ENCODE results near the gene SLC9A7. TPM values are rescaled to one million over a fixed set of nuclear protein-coding genes. Genes with fewer than 3 reads are reported as not detected.

Gene SLC9A7
- total and polyA plus RNA-seq, 4 experiments from 2014 or later, result 0.42 to 3.5 (median 2.0) TPM

DNA sequence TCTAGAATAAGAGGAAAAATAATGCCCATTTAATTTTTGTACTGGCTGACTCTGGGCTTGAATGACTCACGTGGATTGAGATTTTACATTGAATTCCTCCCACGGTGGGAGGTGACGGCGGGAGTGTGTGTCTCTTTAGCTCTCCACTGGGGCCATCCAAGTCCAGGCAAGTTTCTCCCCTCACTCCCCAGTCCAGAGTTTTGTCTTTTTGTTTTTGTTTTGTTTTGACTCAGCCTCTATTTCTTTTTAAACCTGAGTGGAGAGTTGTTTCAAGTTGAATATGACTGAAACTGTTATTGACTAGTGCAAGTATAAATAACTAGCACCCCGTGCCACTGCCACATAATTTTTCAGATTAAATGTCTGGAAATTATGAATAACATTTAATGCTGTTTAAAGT is 171.8 kb downstream of the SLC9A7 start:
- intact Hi-C loops (cut with micrococcal nuclease), result no loop called here

DNA sequence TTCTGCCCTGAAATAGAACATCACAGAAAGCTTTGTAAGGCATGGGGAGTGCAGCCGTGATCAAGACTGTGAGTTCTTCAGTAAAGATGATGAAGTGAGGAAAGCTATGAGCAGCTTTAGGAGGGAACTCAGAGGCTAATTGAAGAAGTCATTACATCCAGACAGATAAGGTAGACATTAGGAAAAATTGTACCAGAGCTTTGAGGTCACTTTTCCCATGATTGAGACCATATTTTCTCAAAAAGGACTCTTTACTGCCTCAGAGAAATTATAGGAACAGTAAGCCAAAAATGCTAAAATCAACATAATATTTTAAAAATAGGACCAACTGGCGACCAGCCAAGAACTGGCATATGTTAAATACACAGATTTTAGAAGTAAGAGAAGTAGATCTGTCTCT is 174.2 kb downstream of the SLC9A7 start:
- ChIA-PET POLR2A (ENCODE audit: partially characterized antibody) (interaction anchor here (1.1 kb wide), 1 partner anchor 9 kb away, joined by 3 read pairs; no protein-coding TSS in a partner anchor), CTCF (ENCODE audit: partially characterized antibody) (no interaction called here)
- H3K4me3 ChIP-seq (ENCODE audit: low read length in 2 of 2), result no peak overlapping the region
- Mint-ChIP-seq H3K36me3 (peaks cover 0 to 6% of the 10 kb centered on the region in 2 donors), H3K4me3 (peak overlapping the region in 2 of 8 donors; percentile 17 to 39), H3K27me3 (no peaks in the 10 kb centered on the region), H3K9me3 (no peaks in the 10 kb centered on the region), H3K27ac (peak overlapping the region in 3 of 7 donors; percentile 34 to 66 (median 53)), H3K4me1 (peaks cover 26 to 68% (median 46%) of the 10 kb centered on the region in 4 donors)
- no peak overlapping the region for H3K27ac ChIP-seq (ENCODE audit: low read depth, low read length)
- DNase-seq, result no peak
- H3K4me1 ChIP-seq (ENCODE audit: insufficient read depth, low read length), result peaks cover 65% of the 10 kb centered on the region
- H3K27me3 ChIP-seq (ENCODE audit: insufficient read depth, low read length), result no peaks in the 10 kb centered on the region
- intact Hi-C loops (cut with micrococcal nuclease), result no loop called here
- no peaks in the 10 kb centered on the region for H3K9me3 ChIP-seq (ENCODE audit: control insufficient read depth in 1 of 2, low read length in 2 of 2)
- no peaks in the 10 kb centered on the region for H3K36me3 ChIP-seq (ENCODE audit: insufficient read depth, low read length)

More for the DNA sequence above, 171.8 kb downstream of the SLC9A7 start:
- no peaks in the 10 kb centered on the region for H3K36me3 ChIP-seq (ENCODE audit: insufficient read depth, low read length)
- peak overlapping the region; percentile 47 for H3K27ac ChIP-seq (ENCODE audit: low read depth, low read length)
- peaks cover 68% of the 10 kb centered on the region for H3K4me1 ChIP-seq (ENCODE audit: insufficient read depth, low read length)
- H3K9me3 ChIP-seq (ENCODE audit: control insufficient read depth in 1 of 2, low read length in 2 of 2), result no peaks in the 10 kb centered on the region
- CTCF ChIA-PET (ENCODE audit: partially characterized antibody), result interaction anchor here (1.1 to 6.5 kb wide), 5 partner anchors 9 to 55 kb away, joined by 3 to 39 read pairs (median 8); no protein-coding TSS in a partner anchor
- Mint-ChIP-seq H3K4me1 (peaks cover 25 to 73% (median 50%) of the 10 kb centered on the region in 4 donors), H3K27me3 (no peaks in the 10 kb centered on the region), H3K27ac (peak overlapping the region; percentile 28 to 91 (median 85)), H3K9me3 (no peaks in the 10 kb centered on the region), H3K4me3 (peak overlapping the region; percentile 41 to 88 (median 58)), H3K36me3 (peaks cover 5% of the 10 kb centered on the region in 2 donors)
- peak overlapping the region in 1 of 2 donors; percentile 6 for H3K4me3 ChIP-seq (ENCODE audit: low read length in 2 of 2)
- POLR2A ChIA-PET (ENCODE audit: partially characterized antibody), result interaction anchor here (0.8 to 6.1 kb wide), 5 partner anchors 10 to 30 kb away, joined by 3 to 83 read pairs (median 8); partner anchors contain the start of gene CHST7
- no peak for DNase-seq
- H3K27me3 ChIP-seq (ENCODE audit: insufficient read depth, low read length), result no peaks in the 10 kb centered on the region

DNA sequence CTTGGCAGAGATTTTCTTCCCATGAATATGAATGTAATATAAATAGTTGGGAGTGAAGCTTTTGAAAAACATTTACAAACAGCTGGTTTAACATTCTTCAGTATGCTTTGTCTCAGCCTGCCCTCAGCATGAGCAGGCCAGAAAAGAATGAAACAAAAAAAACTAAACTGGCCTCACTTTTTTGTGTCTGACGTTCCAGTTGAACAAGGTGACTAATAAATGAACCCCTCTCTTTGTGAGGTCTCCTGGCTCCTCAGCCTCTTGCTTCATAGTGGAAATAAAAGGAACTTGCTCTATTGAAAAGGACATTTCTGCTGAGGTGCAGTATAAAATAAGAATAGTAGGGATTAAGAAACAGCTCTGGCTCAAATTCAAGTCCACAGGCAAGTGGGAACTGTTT is 176.0 kb downstream of the SLC9A7 start:
- intact Hi-C loops (cut with micrococcal nuclease), result no loop called here
- Mint-ChIP-seq H3K27ac (no peak overlapping the region), H3K27me3 (no peaks in the 10 kb centered on the region), H3K9me3 (peaks cover 0 to 2% (median 0%) of the 10 kb centered on the region in 8 donors), H3K36me3 (peaks cover 0 to 11% of the 10 kb centered on the region in 2 donors), H3K4me3 (peak overlapping the region in 1 of 8 donors; percentile 12), H3K4me1 (peaks cover 25 to 70% (median 43%) of the 10 kb centered on the region in 4 donors)
- H3K4me3 ChIP-seq (ENCODE audit: low read length in 2 of 2), result no peak overlapping the region
- H3K27me3 ChIP-seq (ENCODE audit: insufficient read depth, low read length), result no peaks in the 10 kb centered on the region
- no peak overlapping the region for H3K27ac ChIP-seq (ENCODE audit: low read depth, low read length)
- H3K36me3 ChIP-seq (ENCODE audit: insufficient read depth, low read length), result no peaks in the 10 kb centered on the region
- H3K9me3 ChIP-seq (ENCODE audit: control insufficient read depth in 1 of 2, low read length in 2 of 2), result no peaks in the 10 kb centered on the region
- POLR2A ChIA-PET (ENCODE audit: partially characterized antibody), result interaction anchor here (1.2 kb wide), 1 partner anchor 9 kb away, joined by 3 read pairs; no protein-coding TSS in a partner anchor
- DNase-seq, result no peak
- CTCF ChIA-PET (ENCODE audit: partially characterized antibody), result no interaction called here
- peaks cover 64% of the 10 kb centered on the region for H3K4me1 ChIP-seq (ENCODE audit: insufficient read depth, low read length)

DNA sequence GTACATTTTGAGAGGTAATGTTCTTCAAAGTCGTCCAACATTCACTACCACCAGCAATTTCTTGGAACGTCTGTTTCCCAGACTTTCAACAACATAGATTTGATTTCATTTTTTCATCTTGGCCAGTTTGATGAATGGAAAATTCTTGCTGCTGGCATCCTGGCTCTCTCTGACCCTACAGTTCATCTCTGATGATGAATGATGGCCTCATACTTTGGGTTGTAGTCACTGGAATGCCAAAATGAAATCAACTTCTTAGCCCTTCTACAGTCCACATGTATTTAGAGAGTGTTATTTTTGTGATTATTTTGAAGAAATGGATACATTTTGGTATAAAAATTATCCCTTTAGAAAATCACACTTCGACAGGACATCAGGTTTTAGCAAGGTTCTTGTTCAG is 176.6 kb downstream of the SLC9A7 start:
- H3K36me3 Mint-ChIP-seq, result peaks cover 0 to 16% of the 10 kb centered on the region in 2 donors

DNA sequence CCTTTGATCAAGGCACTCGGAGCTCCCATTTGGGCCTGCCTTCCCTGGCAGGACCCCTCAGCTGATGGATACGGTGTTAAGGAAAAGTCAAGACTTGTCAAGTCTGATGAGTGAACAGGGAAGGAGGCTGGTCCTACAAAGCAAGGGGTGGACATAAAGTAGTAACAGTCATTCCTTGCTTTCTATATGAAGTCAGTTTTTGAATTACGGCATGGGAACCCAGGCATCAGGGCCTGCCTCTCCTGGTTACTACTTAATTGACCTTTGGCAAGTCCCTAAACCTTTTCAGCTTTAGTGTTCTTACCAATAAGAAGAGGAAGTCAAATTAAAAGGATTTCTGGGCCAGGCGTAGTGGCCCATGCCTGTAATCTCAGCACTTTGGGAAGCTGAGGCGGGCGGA is 178.3 kb downstream of the SLC9A7 start:
- no peaks in the 10 kb centered on the region for H3K27me3 ChIP-seq (ENCODE audit: insufficient read depth, low read length)
- H3K36me3 ChIP-seq (ENCODE audit: insufficient read depth, low read length), result no peaks in the 10 kb centered on the region
- Mint-ChIP-seq H3K4me1 (peaks cover 30 to 73% (median 45%) of the 10 kb centered on the region in 4 donors), H3K9me3 (peaks cover 0 to 2% (median 0%) of the 10 kb centered on the region in 8 donors), H3K27ac (peak overlapping the region in 3 of 7 donors; percentile 5 to 81 (median 13)), H3K27me3 (no peaks in the 10 kb centered on the region), H3K36me3 (peaks cover 0 to 17% of the 10 kb centered on the region in 2 donors), H3K4me3 (peak overlapping the region in 2 of 8 donors; percentile 22 to 29)
- POLR2A ChIA-PET (ENCODE audit: partially characterized antibody), result no interaction called here
- DNase-seq, result no peak
- H3K9me3 ChIP-seq (ENCODE audit: control insufficient read depth in 1 of 2, low read length in 2 of 2), result no peaks in the 10 kb centered on the region
- H3K4me3 ChIP-seq (ENCODE audit: low read length in 2 of 2), result no peak overlapping the region
- H3K4me1 ChIP-seq (ENCODE audit: insufficient read depth, low read length), result peaks cover 63% of the 10 kb centered on the region
- intact Hi-C loops (cut with micrococcal nuclease), result no loop called here
- CTCF ChIA-PET (ENCODE audit: partially characterized antibody), result interaction anchor here (0.9 to 7.3 kb wide), 2 partner anchors 8 to 70 kb away, joined by 3 to 39 read pairs; no protein-coding TSS in a partner anchor
- no peak overlapping the region for H3K27ac ChIP-seq (ENCODE audit: low read depth, low read length)

More for the DNA sequence above, 176.6 kb downstream of the SLC9A7 start:
- no peak overlapping the region for H3K27ac Mint-ChIP-seq
- CTCF ChIA-PET (ENCODE audit: partially characterized antibody), result no interaction called here
- Histone ChIP-seq H3K27ac (ENCODE audit: low read depth, low read length) (no peak overlapping the region), H3K27me3 (ENCODE audit: insufficient read depth, low read length) (no peaks in the 10 kb centered on the region), H3K4me1 (ENCODE audit: insufficient read depth, low read length) (peaks cover 64% of the 10 kb centered on the region), H3K4me3 (ENCODE audit: low read length in 2 of 2) (no peak overlapping the region), H3K36me3 (ENCODE audit: insufficient read depth, low read length) (no peaks in the 10 kb centered on the region), H3K9me3 (ENCODE audit: control insufficient read depth in 1 of 2, low read length in 2 of 2) (no peaks in the 10 kb centered on the region)
- peaks cover 0 to 2% (median 0%) of the 10 kb centered on the region in 8 donors for H3K9me3 Mint-ChIP-seq
- DNase-seq, result no peak
- POLR2A ChIA-PET (ENCODE audit: partially characterized antibody), result no interaction called here
- H3K4me3 Mint-ChIP-seq, result peak overlapping the region in 1 of 8 donors; percentile 55
- intact Hi-C loops (cut with micrococcal nuclease), result no loop called here
- peaks cover 27 to 72% (median 42%) of the 10 kb centered on the region in 4 donors for H3K4me1 Mint-ChIP-seq
- H3K27me3 Mint-ChIP-seq, result no peaks in the 10 kb centered on the region

DNA sequence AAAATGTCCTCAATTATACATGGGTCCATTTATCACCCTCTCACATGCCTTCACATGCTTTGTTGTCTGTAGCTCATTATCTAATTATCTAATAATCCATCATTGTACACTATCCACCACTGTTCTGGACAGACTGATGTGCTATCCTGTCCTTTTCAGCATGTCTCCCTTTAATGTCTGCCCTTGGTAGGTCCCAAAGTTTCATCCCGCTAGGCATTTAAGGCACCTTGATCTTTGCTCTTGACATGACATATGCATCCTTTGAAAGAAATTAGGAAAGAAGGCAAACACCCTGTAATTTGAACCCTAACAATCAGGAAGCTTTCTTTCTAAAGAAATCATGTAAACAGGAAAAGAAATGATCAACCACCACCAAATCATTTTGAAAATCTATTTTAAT is 179.7 kb downstream of the SLC9A7 start:
- peaks cover 29 to 71% (median 43%) of the 10 kb centered on the region in 4 donors for H3K4me1 Mint-ChIP-seq
- POLR2A ChIA-PET (ENCODE audit: partially characterized antibody), result interaction anchor here (0.8 to 7.0 kb wide), 5 partner anchors 9 to 63 kb away, joined by 3 to 83 read pairs (median 5); no protein-coding TSS in a partner anchor
- H3K27ac Mint-ChIP-seq, result peak overlapping the region in 5 of 7 donors; percentile 12 to 73 (median 38)
- peaks cover 0 to 17% of the 10 kb centered on the region in 2 donors for H3K36me3 Mint-ChIP-seq
- H3K9me3 Mint-ChIP-seq, result peaks cover 0 to 2% (median 0%) of the 10 kb centered on the region in 8 donors
- peak overlapping the region; percentile 1 to 68 (median 42) for H3K4me3 Mint-ChIP-seq
- Histone ChIP-seq H3K4me1 (ENCODE audit: insufficient read depth, low read length) (peaks cover 56% of the 10 kb centered on the region), H3K4me3 (ENCODE audit: low read length in 2 of 2) (no peak overlapping the region), H3K9me3 (ENCODE audit: control insufficient read depth in 1 of 2, low read length in 2 of 2) (no peaks in the 10 kb centered on the region), H3K27ac (ENCODE audit: low read depth, low read length) (no peak overlapping the region), H3K36me3 (ENCODE audit: insufficient read depth, low read length) (no peaks in the 10 kb centered on the region), H3K27me3 (ENCODE audit: insufficient read depth, low read length) (no peaks in the 10 kb centered on the region)
- no peaks in the 10 kb centered on the region for H3K27me3 Mint-ChIP-seq
- DNase-seq, result no peak
- intact Hi-C loops (cut with micrococcal nuclease), result no loop called here
- CTCF ChIA-PET (ENCODE audit: partially characterized antibody), result interaction anchor here (0.7 to 7.3 kb wide), 6 partner anchors 9 to 63 kb away, joined by 3 to 39 read pairs (median 4); no protein-coding TSS in a partner anchor

DNA sequence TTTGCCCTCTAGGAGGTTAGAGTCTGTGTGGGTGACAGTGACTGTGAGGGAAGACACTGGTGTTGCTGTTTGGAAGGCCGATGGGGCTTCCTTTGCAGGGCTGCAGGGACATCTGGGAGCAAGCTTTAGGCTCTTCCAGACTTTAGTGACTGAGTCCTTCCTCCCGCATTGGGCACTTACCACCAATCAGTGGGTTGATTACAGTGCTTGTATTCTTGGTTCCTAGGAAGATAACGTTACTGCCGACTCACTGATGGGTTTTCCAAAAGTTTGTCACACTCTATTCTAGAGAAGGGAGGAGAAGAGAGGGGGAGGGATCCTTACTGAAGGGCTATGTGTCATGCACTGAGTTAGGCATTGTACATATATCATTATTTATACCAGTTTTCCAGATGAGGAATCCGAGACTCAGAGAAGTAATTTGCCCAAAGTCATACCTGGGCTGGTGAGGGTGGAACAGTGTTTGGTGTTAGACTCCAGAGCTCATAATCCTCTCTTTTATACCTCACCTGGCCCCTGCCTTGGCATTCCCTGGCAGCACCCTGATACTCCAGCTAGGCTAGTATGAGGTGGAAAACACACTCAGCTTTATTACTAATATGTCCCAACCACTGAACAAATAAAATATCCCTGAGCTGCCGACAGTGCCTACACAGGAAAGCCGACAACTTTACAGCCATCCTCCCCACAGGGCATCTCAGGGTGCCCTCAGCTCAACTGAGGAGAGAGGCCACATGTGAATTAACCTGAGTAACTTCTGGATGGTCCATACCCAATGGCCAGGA is 181.5 kb downstream of the SLC9A7 start:
- H3K36me3 ChIP-seq (ENCODE audit: insufficient read depth, low read length), result no peaks in the 10 kb centered on the region
- Mint-ChIP-seq H3K4me3 (peak overlapping the region; percentile 76 to 91 (median 86)), H3K4me1 (peaks cover 28 to 65% (median 41%) of the 10 kb centered on the region in 4 donors), H3K27me3 (no peaks in the 10 kb centered on the region), H3K36me3 (peaks cover 0 to 15% of the 10 kb centered on the region in 2 donors), H3K9me3 (peaks cover 0 to 2% (median 0%) of the 10 kb centered on the region in 8 donors), H3K27ac (peak overlapping the region in 6 of 7 donors; percentile 4 to 75 (median 38))
- no peak for DNase-seq
- peaks cover 55% of the 10 kb centered on the region for H3K4me1 ChIP-seq (ENCODE audit: insufficient read depth, low read length)
- H3K27me3 ChIP-seq (ENCODE audit: insufficient read depth, low read length), result no peaks in the 10 kb centered on the region
- H3K27ac ChIP-seq (ENCODE audit: low read depth, low read length), result no peak overlapping the region
- H3K4me3 ChIP-seq (ENCODE audit: low read length in 2 of 2), result peak overlapping the region in 1 of 2 donors; percentile 69
- ChIA-PET CTCF (ENCODE audit: partially characterized antibody) (interaction anchor here (1.7 to 7.3 kb wide), 3 partner anchors 11 to 65 kb away, joined by 7 to 39 read pairs (median 14); no protein-coding TSS in a partner anchor), POLR2A (ENCODE audit: partially characterized antibody) (interaction anchor here (0.8 to 7.0 kb wide), 2 partner anchors 11 to 35 kb away, joined by 3 to 83 read pairs; no protein-coding TSS in a partner anchor)
- intact Hi-C loops (cut with micrococcal nuclease), result no loop called here
- H3K9me3 ChIP-seq (ENCODE audit: control insufficient read depth in 1 of 2, low read length in 2 of 2), result no peaks in the 10 kb centered on the region
